Nephron (organoid): ENCODE measurements around the gene EXPH5.
A peak's percentile ranks its signal among the peaks of the same experiment; 100 is the strongest.

Experiments
- H3K27ac Mint-ChIP-seq, 3 experiments: 2 replicates each; pipeline ENCODE4 v1.8.0; 2020; ENCODE audit warnings: mixed read lengths in 3 of 3, mild to moderate bottlenecking in 2 of 3, moderate library complexity in 1 of 3
- H3K27me3 Mint-ChIP-seq: 2 replicates; pipeline ENCODE4 v1.8.0; 2021; ENCODE audit warnings: low read depth, mild to moderate bottlenecking, moderate library complexity, mixed read lengths
- H3K36me3 Mint-ChIP-seq: 2 replicates; pipeline ENCODE4 v1.8.0; 2020; ENCODE audit warnings: low read depth, mixed read lengths
- H3K4me1 Mint-ChIP-seq: 2 replicates; pipeline ENCODE4 v1.8.0; 2020; ENCODE audit warnings: mixed read lengths
- H3K4me3 Mint-ChIP-seq, 3 experiments: 2 replicates each; pipeline ENCODE4 v1.8.0; 2020; ENCODE audit warnings: mild to moderate bottlenecking in 3 of 3, mixed read lengths in 3 of 3, moderate library complexity in 2 of 3
- H3K9me3 Mint-ChIP-seq: 2 replicates; pipeline ENCODE4 v1.8.0; 2020; ENCODE audit warnings: mixed read lengths
- TF ChIP-seq, protein P1 (sequence below), 3 experiments: fragments of 200-600 bp; sonication (generic); IDR thresholded peaks; one replicate each; pipeline ENCODE4 v1.5.0; 2021; ENCODE audit warnings: antibody characterized with exemption in 3 of 3; ENCODE audit not compliant: unreplicated experiment in 3 of 3

Gene EXPH5

DNA sequence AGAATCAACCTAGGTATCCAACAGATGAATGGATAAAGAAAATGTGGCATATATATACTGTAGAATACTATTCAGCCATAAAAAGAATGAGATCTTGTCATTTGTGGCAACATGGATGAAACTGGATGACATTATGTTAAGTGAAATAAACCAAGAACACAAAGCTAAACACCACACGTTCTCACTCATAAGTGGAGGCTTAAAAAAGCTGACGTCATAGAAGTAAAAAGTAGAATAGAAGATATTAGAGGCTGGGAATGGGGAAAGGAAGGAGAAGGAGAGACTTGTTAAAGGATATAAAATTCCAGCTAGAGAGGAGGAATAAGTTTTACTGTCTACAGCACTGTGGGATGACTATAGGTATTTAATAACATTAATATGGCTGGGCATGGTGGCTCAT, 12.9 kb downstream of the EXPH5 start:
- Mint-ChIP-seq H3K27me3 (no peaks in the 10 kb centered on the region), H3K36me3 (peaks cover 7% of the 10 kb centered on the region), H3K27ac (no peak overlapping the region), H3K4me3 (no peak overlapping the region), H3K9me3 (peaks cover 6% of the 10 kb centered on the region), H3K4me1 (no peaks in the 10 kb centered on the region)
- TF ChIP-seq, protein P1, sequence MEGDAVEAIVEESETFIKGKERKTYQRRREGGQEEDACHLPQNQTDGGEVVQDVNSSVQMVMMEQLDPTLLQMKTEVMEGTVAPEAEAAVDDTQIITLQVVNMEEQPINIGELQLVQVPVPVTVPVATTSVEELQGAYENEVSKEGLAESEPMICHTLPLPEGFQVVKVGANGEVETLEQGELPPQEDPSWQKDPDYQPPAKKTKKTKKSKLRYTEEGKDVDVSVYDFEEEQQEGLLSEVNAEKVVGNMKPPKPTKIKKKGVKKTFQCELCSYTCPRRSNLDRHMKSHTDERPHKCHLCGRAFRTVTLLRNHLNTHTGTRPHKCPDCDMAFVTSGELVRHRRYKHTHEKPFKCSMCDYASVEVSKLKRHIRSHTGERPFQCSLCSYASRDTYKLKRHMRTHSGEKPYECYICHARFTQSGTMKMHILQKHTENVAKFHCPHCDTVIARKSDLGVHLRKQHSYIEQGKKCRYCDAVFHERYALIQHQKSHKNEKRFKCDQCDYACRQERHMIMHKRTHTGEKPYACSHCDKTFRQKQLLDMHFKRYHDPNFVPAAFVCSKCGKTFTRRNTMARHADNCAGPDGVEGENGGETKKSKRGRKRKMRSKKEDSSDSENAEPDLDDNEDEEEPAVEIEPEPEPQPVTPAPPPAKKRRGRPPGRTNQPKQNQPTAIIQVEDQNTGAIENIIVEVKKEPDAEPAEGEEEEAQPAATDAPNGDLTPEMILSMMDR (IDR thresholded peaks at IDR 0.05; ENCODE audit: unreplicated experiment in 3 of 3), result no peak

DNA sequence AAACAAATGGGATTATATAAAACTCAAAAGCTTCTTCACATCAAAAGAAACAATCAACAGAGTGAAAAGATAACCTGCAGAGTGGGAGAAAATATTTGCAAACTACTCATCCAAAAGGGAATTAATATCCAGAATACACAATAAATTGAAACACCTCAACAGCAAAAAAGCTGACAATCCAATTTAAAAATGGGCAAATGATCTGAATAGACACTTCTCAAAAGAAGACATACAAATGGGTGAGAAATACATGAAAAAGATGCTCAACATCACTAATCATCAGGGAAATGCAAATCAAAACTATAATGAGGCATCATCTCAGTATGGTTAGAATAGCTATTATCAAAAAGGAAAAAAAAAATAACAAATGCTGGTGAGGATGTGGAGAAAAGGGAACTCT, 13.5 kb downstream of the EXPH5 start:
- peaks cover 7% of the 10 kb centered on the region for H3K36me3 Mint-ChIP-seq
- H3K27me3 Mint-ChIP-seq, result no peaks in the 10 kb centered on the region
- no peak overlapping the region for H3K27ac Mint-ChIP-seq
- TF ChIP-seq, protein P1 (IDR thresholded peaks at IDR 0.05; ENCODE audit: unreplicated experiment in 3 of 3), result no peak
- H3K4me1 Mint-ChIP-seq, result no peaks in the 10 kb centered on the region
- H3K9me3 Mint-ChIP-seq, result peaks cover 6% of the 10 kb centered on the region
- H3K4me3 Mint-ChIP-seq, result no peak overlapping the region

DNA sequence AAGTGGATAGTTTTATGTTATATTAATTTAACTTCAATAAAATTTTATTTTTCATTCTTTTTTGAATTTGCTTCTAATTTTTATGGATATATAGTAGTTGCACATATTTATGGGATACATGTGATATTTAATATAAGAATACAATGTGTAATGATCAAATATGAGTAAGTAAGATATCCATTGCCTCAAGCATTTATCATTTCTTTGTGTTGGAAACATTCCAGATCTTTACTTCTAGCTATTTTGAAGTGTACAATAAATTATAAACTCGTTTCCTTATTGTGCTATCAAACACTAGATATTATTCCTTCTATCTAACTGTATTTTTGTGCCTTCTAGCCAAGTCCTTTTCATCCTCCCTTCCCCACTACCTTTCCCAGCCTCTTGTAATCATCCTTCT, 17.0 kb downstream of the EXPH5 start:
- TF ChIP-seq, protein P1 (IDR thresholded peaks at IDR 0.05; ENCODE audit: unreplicated experiment in 3 of 3), result no peak
- Mint-ChIP-seq H3K36me3 (peaks cover 7% of the 10 kb centered on the region), H3K4me1 (no peaks in the 10 kb centered on the region), H3K27ac (no peak overlapping the region), H3K27me3 (no peaks in the 10 kb centered on the region), H3K9me3 (peaks cover 6% of the 10 kb centered on the region), H3K4me3 (no peak overlapping the region)

DNA sequence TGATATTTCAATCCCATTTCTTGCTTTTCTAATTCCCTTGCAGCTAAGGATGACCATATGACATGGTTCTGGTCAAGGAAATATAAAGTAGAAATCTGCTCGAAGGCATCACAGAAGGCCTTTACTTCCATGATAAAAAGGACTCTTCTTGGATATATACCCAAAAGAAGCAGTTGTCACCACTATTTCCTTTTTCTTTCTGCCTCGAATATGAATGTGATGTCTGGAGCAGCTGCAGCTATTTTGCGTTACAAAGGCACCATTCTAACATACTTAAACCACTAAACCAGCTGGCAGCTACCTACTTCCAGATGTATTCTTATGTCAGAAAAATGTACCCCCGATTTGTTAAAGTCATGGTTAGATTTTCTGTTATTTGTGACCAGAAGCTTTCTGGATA, 18.9 kb downstream of the EXPH5 start:
- no peaks in the 10 kb centered on the region for H3K4me1 Mint-ChIP-seq
- H3K9me3 Mint-ChIP-seq, result peaks cover 6% of the 10 kb centered on the region
- no peak overlapping the region for H3K27ac Mint-ChIP-seq
- no peaks in the 10 kb centered on the region for H3K27me3 Mint-ChIP-seq
- H3K4me3 Mint-ChIP-seq, result no peak overlapping the region
- peaks cover 7% of the 10 kb centered on the region for H3K36me3 Mint-ChIP-seq
- TF ChIP-seq, protein P1 (IDR thresholded peaks at IDR 0.05; ENCODE audit: unreplicated experiment in 3 of 3), result no peak

DNA sequence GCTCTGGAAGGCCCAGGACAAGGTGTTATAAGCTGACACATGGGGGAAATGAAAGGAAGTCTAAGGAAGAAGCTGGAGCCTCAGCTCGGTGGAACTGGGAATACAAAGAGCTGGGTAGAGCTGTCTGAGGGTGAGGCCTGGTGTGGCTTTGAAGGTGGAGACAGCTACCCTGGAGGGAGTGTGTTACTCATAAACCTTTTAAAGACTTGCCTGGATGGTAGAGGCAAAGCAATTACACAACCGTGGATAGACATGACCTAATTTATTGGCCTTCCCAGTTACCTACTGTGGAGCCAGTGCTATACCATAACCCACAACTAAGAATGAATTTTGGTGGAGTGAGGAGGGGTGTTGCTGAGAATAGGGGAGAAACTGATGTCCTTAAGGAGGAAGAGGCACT, 22.6 kb downstream of the EXPH5 start:
- Mint-ChIP-seq H3K27ac (peak overlapping the region in 1 of 3 experiments; percentile 44), H3K27me3 (peaks cover 3% of the 10 kb centered on the region), H3K9me3 (no peaks in the 10 kb centered on the region), H3K36me3 (no peaks in the 10 kb centered on the region), H3K4me3 (no peak overlapping the region), H3K4me1 (peaks cover 6% of the 10 kb centered on the region)
- TF ChIP-seq, protein P1 (IDR thresholded peaks at IDR 0.05; ENCODE audit: unreplicated experiment in 3 of 3), result no peak

DNA sequence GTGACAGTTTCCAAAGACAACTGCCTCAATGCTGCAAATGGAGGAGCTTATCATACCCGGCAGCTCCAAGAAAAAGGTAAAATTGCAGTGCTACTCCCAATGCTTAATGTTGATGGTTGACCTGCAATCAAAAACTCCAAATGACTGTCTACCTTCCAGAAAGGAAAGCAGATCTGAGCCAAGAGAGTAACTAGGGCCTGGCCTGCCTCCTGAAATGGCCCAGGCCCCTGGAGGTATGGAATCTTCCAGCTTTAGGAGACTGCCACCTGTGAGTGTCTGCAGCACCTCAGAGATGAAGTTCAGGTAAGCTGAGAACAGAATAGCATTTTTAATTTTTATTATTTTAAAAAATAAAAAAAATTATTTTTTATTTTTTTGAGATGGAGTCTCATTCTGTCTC, 23.7 kb downstream of the EXPH5 start:
- Mint-ChIP-seq H3K4me3 (no peak overlapping the region), H3K27me3 (peaks cover 7% of the 10 kb centered on the region), H3K4me1 (peaks cover 6% of the 10 kb centered on the region), H3K36me3 (no peaks in the 10 kb centered on the region), H3K9me3 (no peaks in the 10 kb centered on the region), H3K27ac (no peak overlapping the region)
- TF ChIP-seq, protein P1 (IDR thresholded peaks at IDR 0.05; ENCODE audit: unreplicated experiment in 3 of 3), result no peak
